H9 (cell line): Measurements from ENCODE around the gene AKNAD1. TPM values are rescaled to one million over a fixed set of nuclear protein-coding genes. Genes with fewer than 3 reads are reported as not detected.

Experiments
- DNase-seq: peaks from one replicate; pipeline ENCODE4 v3.0.0-alpha.2; 2017
- H2AFZ ChIP-seq: one replicate; pipeline ENCODE4 v1.6.1; 2013; ENCODE audit warnings: mild to moderate bottlenecking, low read length, control low read depth, moderate library complexity
- H2AK5ac ChIP-seq: 2 replicates; pipeline ENCODE4 v1.6.1; 2013; ENCODE audit warnings: low read length, control low read depth, mixed read lengths; ENCODE audit not compliant: insufficient read length
- H2BK120ac ChIP-seq: one replicate; pipeline ENCODE4 v1.6.1; 2013; ENCODE audit warnings: low read depth, mild to moderate bottlenecking, low read length, control low read depth, inconsistent platforms; ENCODE audit not compliant: poor library complexity, severe bottlenecking
- H2BK12ac ChIP-seq: 2 replicates; pipeline ENCODE4 v1.6.1; 2013; ENCODE audit warnings: low read length, control low read depth, mixed read lengths, low read depth; ENCODE audit not compliant: insufficient read length
- H2BK15ac ChIP-seq: 2 replicates; pipeline ENCODE4 v1.6.1; 2013; ENCODE audit warnings: low read depth, low read length, control low read depth
- H2BK20ac ChIP-seq: one replicate; pipeline ENCODE4 v1.6.1; 2013; ENCODE audit warnings: low read depth, mild to moderate bottlenecking, low read length, control low read depth, inconsistent platforms; ENCODE audit not compliant: poor library complexity, severe bottlenecking
- H2BK5ac ChIP-seq: 2 replicates; pipeline ENCODE4 v1.6.1; 2013; ENCODE audit warnings: low read length, control low read depth, mixed read lengths; ENCODE audit not compliant: insufficient read length
- H3K14ac ChIP-seq: 2 replicates; pipeline ENCODE4 v1.6.1; 2013; ENCODE audit warnings: low read length, control low read depth; ENCODE audit not compliant: insufficient read depth
- H3K18ac ChIP-seq: 2 replicates; pipeline ENCODE4 v1.6.1; 2013; ENCODE audit warnings: low read depth, mild to moderate bottlenecking, mixed read lengths, low read length, control low read depth; ENCODE audit not compliant: insufficient read length
- H3K23ac ChIP-seq: 2 replicates; pipeline ENCODE4 v1.6.1; 2013; ENCODE audit warnings: low read length, control low read depth, mixed read lengths, low read depth; ENCODE audit not compliant: insufficient read length
- H3K23me2 ChIP-seq: 2 replicates; pipeline ENCODE4 v1.6.1; 2013; ENCODE audit warnings: low read depth, mild to moderate bottlenecking, mixed read lengths, low read length, control low read depth; ENCODE audit not compliant: insufficient read length, poor library complexity, severe bottlenecking
- H3K27ac ChIP-seq: 2 replicates; pipeline ENCODE4 v1.5.1; 2013; ENCODE audit warnings: low read length, control low read depth, mixed read lengths, low read depth; ENCODE audit not compliant: insufficient read length
- H3K27me3 ChIP-seq: 2 replicates; pipeline ENCODE4 v1.6.1; 2013; ENCODE audit warnings: low read length, control low read depth, inconsistent platforms; ENCODE audit not compliant: insufficient read depth
- H3K4ac ChIP-seq: 2 replicates; pipeline ENCODE4 v1.6.1; 2013; ENCODE audit warnings: low read depth, mild to moderate bottlenecking, control low read depth, inconsistent platforms, low read length, moderate library complexity
- H3K4me1 ChIP-seq: 2 replicates; pipeline ENCODE4 v1.6.1; 2013; ENCODE audit warnings: low read length, control low read depth, inconsistent platforms; ENCODE audit not compliant: insufficient read depth
- H3K4me2 ChIP-seq: 2 replicates; pipeline ENCODE4 v1.6.1; 2013; ENCODE audit warnings: low read length, control low read depth, mixed read lengths; ENCODE audit not compliant: insufficient read length, insufficient read depth
- H3K56ac ChIP-seq: 2 replicates; pipeline ENCODE4 v1.6.1; 2013; ENCODE audit warnings: low read depth, mild to moderate bottlenecking, mixed read lengths, low read length, control low read depth; ENCODE audit not compliant: insufficient read length
- H3K79me1 ChIP-seq: 2 replicates; pipeline ENCODE4 v1.6.1; 2013; ENCODE audit warnings: low read depth, mild to moderate bottlenecking, moderate library complexity, low read length, control low read depth, inconsistent platforms; ENCODE audit not compliant: insufficient read depth, poor library complexity, severe bottlenecking
- H3K79me2 ChIP-seq: 2 replicates; pipeline ENCODE4 v1.6.1; 2013; ENCODE audit warnings: low read length, control low read depth, inconsistent platforms; ENCODE audit not compliant: insufficient read depth
- H3K9ac ChIP-seq: 2 replicates; pipeline ENCODE4 v1.6.1; 2013; ENCODE audit warnings: low read length, control low read depth, mixed read lengths; ENCODE audit not compliant: insufficient read length; ENCODE audit errors: extremely low read depth
- H3K9me3 ChIP-seq: one replicate; pipeline ENCODE4 v1.6.1; 2013; ENCODE audit warnings: low read depth, low read length, inconsistent platforms; ENCODE audit not compliant: control insufficient read depth
- H3T11ph ChIP-seq: one replicate; pipeline ENCODE4 v1.6.1; 2013; ENCODE audit warnings: mild to moderate bottlenecking, low read length, control low read depth, inconsistent platforms
- H4K20me1 ChIP-seq: one replicate; pipeline ENCODE4 v1.6.1; 2013; ENCODE audit not compliant: control insufficient read depth, insufficient read length, insufficient read depth
- H4K5ac ChIP-seq: 2 replicates; pipeline ENCODE4 v1.6.1; 2013; ENCODE audit warnings: low read depth, mild to moderate bottlenecking, mixed read lengths, low read length, control low read depth; ENCODE audit not compliant: insufficient read length
- H4K8ac ChIP-seq: replicated peaks from 2 replicates; pipeline ENCODE4 v1.6.1; 2013; ENCODE audit warnings: low read length, control low read depth, mixed read lengths, low read depth; ENCODE audit not compliant: insufficient read length
- H4K91ac ChIP-seq: 2 replicates; pipeline ENCODE4 v1.6.1; 2013; ENCODE audit warnings: low read depth, mild to moderate bottlenecking, moderate library complexity, mixed read lengths, low read length, control low read depth; ENCODE audit not compliant: insufficient read length
- H3K27ac Mint-ChIP-seq, 3 experiments: 2 replicates in 2 of 3; 3 replicates in 1 of 3; pipeline ENCODE4 v1.8.0; 2020 to 2021; ENCODE audit warnings: mixed read lengths in 3 of 3, mild to moderate bottlenecking in 1 of 3, moderate library complexity in 1 of 3
- H3K27me3 Mint-ChIP-seq: 2 replicates; pipeline ENCODE4 v1.8.0; 2021; ENCODE audit warnings: low read depth, mild to moderate bottlenecking, moderate library complexity, mixed read lengths
- H3K36me3 Mint-ChIP-seq, 3 experiments: 2 replicates in 2 of 3; 3 replicates in 1 of 3; pipeline ENCODE4 v1.8.0; 2020 to 2021; ENCODE audit warnings: low read depth in 3 of 3, mixed read lengths in 3 of 3; ENCODE audit not compliant: insufficient read depth in 1 of 3
- H3K4me1 Mint-ChIP-seq, 2 experiments: 2 replicates each; pipeline ENCODE4 v1.8.0; 2020; ENCODE audit warnings: mixed read lengths in 2 of 2
- H3K4me3 Mint-ChIP-seq, 2 experiments: 2 replicates in 1 of 2; 3 replicates in 1 of 2; pipeline ENCODE4 v1.8.0; 2020 to 2021; ENCODE audit warnings: mild to moderate bottlenecking in 2 of 2, mixed read lengths in 2 of 2, moderate library complexity in 1 of 2
- H3K9me3 Mint-ChIP-seq, 2 experiments: 2 replicates in 1 of 2; 3 replicates in 1 of 2; pipeline ENCODE4 v1.8.0; 2020; ENCODE audit warnings: mild to moderate bottlenecking in 2 of 2, mixed read lengths in 2 of 2, moderate library complexity in 1 of 2
- CTCF ChIP-seq: fragments of 200-600 bp; sonication (generic); conservative IDR thresholded peaks from 3 replicates; pipeline ENCODE4 v1.8.0; 2021; ENCODE audit warnings: antibody characterized with exemption, mild to moderate bottlenecking
- WGBS: extraction: QIAGEN DNeasy Blood & Tissue Kit; methylation state at CpG from one replicate; pipeline ENCODE4 v1.1.7; 2013; ENCODE audit warnings: missing lambda C conversion rate, low lambda C conversion rate, mixed read lengths; ENCODE audit not compliant: insufficient read length; ENCODE audit errors: extremely low coverage; 5-methylcytosine and 5-hydroxymethylcytosine counted together
- total RNA-seq: library from RNA; stranded (reverse); gene quantifications from 2 replicates; pipeline ENCODE4 v1.2.1, GENCODE V29; 2021

Gene AKNAD1
- total RNA-seq, 1 experiment from 2014 or later: not detected

GRCh38 chr1:108847494-108847893, 9.4 kb downstream of the AKNAD1 start:
- H2BK15ac ChIP-seq: no peak overlapping the region
- H3K79me2 ChIP-seq: no peaks in the 10 kb centered on the region
- H3K23me2 ChIP-seq: no peaks in the 10 kb centered on the region
- no peak overlapping the region for H4K91ac ChIP-seq
- no peak overlapping the region for H2AK5ac ChIP-seq
- H3K18ac ChIP-seq: no peak overlapping the region
- no peak overlapping the region for H4K8ac ChIP-seq
- no peaks in the 10 kb centered on the region for H3K9me3 Mint-ChIP-seq
- H3K9me3 ChIP-seq: no peaks in the 10 kb centered on the region
- no peaks in the 10 kb centered on the region for H4K20me1 ChIP-seq
- peaks cover 7 to 9% of the 10 kb centered on the region in 2 experiments for H3K4me1 Mint-ChIP-seq
- no peak overlapping the region for H3K4me2 ChIP-seq
- no peak overlapping the region for H2AFZ ChIP-seq
- no peaks in the 10 kb centered on the region for H3K79me1 ChIP-seq
- no peak overlapping the region for H3K27ac Mint-ChIP-seq
- no peaks in the 10 kb centered on the region; a peak in 1 of 7 replicates for H3K36me3 Mint-ChIP-seq
- no peak overlapping the region for H2BK120ac ChIP-seq
- H3K4me3 Mint-ChIP-seq: no peak overlapping the region
- no peaks in the 10 kb centered on the region; the same call in 1 of the 2 replicates for H3K27me3 Mint-ChIP-seq
- no CpG with 5 or more reads among the region's 1 CpG for WGBS
- H3K27me3 ChIP-seq: no peaks in the 10 kb centered on the region
- no peaks in the 10 kb centered on the region for H3K4me1 ChIP-seq
- H3K14ac ChIP-seq: no peak overlapping the region
- no peak overlapping the region for H4K5ac ChIP-seq
- no peak overlapping the region for H3K4ac ChIP-seq
- no peak overlapping the region for H3K9ac ChIP-seq
- H3K56ac ChIP-seq: no peak overlapping the region
- TF ChIP-seq CTCF: no peak
- no peak overlapping the region for H2BK12ac ChIP-seq
- H3T11ph ChIP-seq: no peak overlapping the region
- H2BK5ac ChIP-seq: no peak overlapping the region
- no peak overlapping the region for H3K27ac ChIP-seq
- DNase-seq: no peak
- H2BK20ac ChIP-seq: no peak overlapping the region
- no peak overlapping the region for H3K23ac ChIP-seq
